ENCODE data around the gene KCNIP1. TPM values are rescaled to one million over a fixed set of nuclear protein-coding genes. Genes with fewer than 3 reads are reported as not detected.

The KCNIP1 gene
- total RNA-seq, 1 donor from 2014 or later, result not detected

GRCh38 chr5:170773024-170773985 is 269.5 kb downstream of the KCNIP1 start:
- DNase-seq (ENCODE audit: low read depth, low spot score), result no peak

DNA sequence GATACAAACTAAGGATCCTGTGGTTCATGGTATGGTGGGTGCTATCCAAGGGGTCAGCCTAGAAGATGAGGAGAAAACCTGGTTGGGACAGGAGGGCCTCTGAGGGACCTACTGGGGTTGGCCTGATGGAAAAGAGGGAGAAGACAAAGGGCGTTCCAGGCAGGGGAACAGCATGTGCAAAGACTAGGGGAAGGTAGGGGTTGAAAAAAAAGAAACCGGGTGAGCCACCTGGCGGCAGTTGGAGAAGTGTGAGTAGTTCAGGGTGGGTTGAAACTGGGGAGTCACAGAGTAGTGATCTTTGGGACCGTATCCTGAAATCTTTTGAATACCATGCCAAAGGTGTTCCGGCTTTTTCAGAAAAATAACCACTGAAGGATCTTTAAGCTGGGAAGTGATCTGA is 271.0 kb downstream of the KCNIP1 start:
- DNase-seq (ENCODE audit: low read depth, low spot score), result no peak

GRCh38 chr5:170781946-170782345 is 278.1 kb downstream of the KCNIP1 start:
- no peak for DNase-seq (ENCODE audit: low read depth, low spot score)

DNA sequence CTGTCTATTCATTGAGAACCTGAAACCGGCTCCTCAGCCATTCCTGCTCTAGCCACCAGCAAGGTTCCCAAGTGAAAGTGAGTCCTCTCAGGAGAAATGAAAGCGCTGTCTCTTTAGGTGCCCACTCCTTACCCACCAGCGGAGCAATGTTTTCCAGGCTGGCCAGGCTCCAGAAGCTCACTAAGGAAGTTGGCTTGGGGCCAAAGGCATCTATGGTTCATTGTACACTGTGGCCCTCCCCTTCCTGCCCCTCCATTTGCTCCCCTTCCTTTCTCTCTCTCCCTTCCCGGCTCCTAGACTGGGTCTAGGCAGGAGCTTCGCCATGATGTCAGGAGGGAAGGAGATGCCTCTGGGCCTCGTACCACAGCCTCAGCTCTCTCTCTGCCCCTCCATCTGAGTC is 278.6 kb downstream of the KCNIP1 start:
- DNase-seq (ENCODE audit: low read depth, low spot score), result peak; percentile 22

- no peak for DNase-seq (ENCODE audit: low read depth, low spot score)
These were observed 279.9 kb downstream of the KCNIP1 start, which contains the start of gene GABRP for GRCh38 chr5:170783498-170784247. Gene GABRP, plus strand, starts transcription at chr5:170783725. Its CDS starts 4,891 bp downstream, at chr5:170788616.

DNA sequence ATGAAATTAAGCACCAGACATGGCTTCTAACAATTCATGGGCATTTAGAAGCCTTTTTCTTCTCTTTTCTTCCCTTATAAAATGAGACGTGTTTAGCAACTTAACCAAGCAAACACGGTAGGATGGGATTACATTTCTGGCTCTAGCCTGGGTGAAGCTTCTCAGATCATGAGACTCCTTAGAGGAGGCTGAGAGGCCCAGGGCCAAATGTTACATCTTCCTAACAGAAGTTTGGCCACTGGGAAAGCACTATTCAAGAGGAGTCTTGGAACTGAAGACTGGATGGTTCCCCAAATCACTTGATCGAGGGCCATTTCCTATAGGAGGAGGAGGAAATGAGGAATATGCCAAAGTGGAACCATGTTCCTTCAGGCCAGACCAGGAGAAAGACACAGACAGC is 281.6 kb downstream of the KCNIP1 start:
- DNase-seq (ENCODE audit: low read depth, low spot score), result no peak

Other genes with a start within 250 kb of the KCNIP1 start
- gene LCP2, start 206.2 kb upstream of the KCNIP1 start, total RNA-seq, result not detected in 2 replicates
- 0.35 and 0.86 TPM in 2 replicates for gene KCNMB1, start 114.7 kb upstream of the KCNIP1 start, total RNA-seq

Measured in pulmonary artery endothelial cell (primary cell).